ENCODE results near the gene KCNH1. TPM values are rescaled to one million over a fixed set of nuclear protein-coding genes. Genes with fewer than 3 reads are reported as not detected.

The KCNH1 gene
- polyA plus RNA-seq, 1 experiment, result 3.5 TPM

- Histone ChIP-seq H3K4me3 (ENCODE audit: low read depth, low read length) (no peak overlapping the region), H3K36me3 (ENCODE audit: control insufficient read depth, insufficient read depth, low read length) (no peaks in the 10 kb centered on the region), H3K27me3 (ENCODE audit: control insufficient read depth, insufficient read depth, low read length) (no peaks in the 10 kb centered on the region)
- CTCF ChIA-PET, result interaction anchor here (0.6 kb wide), 1 partner anchor 241 kb away, joined by 3 read pairs; no protein-coding TSS in a partner anchor
- no peak for DNase-seq (ENCODE audit: low read depth)
- TF ChIP-seq CTCF (IDR thresholded peaks at IDR 0.05; ENCODE audit: insufficient read depth, low read depth, low read length), result no peak
- POLR2A ChIA-PET, result no interaction called here
These were observed 424.2 kb downstream of the KCNH1 start for GRCh38 chr1:210709701-210710100.

- no peaks in the 10 kb centered on the region for H3K27me3 ChIP-seq (ENCODE audit: control insufficient read depth, insufficient read depth, low read length)
- H3K36me3 ChIP-seq (ENCODE audit: control insufficient read depth, insufficient read depth, low read length), result no peaks in the 10 kb centered on the region
- DNase-seq (ENCODE audit: low read depth), result no peak
- CTCF ChIA-PET, result no interaction called here
- no peak for TF ChIP-seq CTCF (IDR thresholded peaks at IDR 0.05; ENCODE audit: insufficient read depth, low read depth, low read length)
- no peak overlapping the region for H3K4me3 ChIP-seq (ENCODE audit: low read depth, low read length)
- POLR2A ChIA-PET, result no interaction called here
These were observed 426.4 kb downstream of the KCNH1 start for GRCh38 chr1:210707300-210708240.

- TF ChIP-seq CTCF (IDR thresholded peaks at IDR 0.05; ENCODE audit: insufficient read depth, low read depth, low read length), result no peak
- POLR2A ChIA-PET, result no interaction called here
- no peak for DNase-seq (ENCODE audit: low read depth)
- CTCF ChIA-PET, result no interaction called here
- Histone ChIP-seq H3K4me3 (ENCODE audit: low read depth, low read length) (no peak overlapping the region), H3K27me3 (ENCODE audit: control insufficient read depth, insufficient read depth, low read length) (no peaks in the 10 kb centered on the region), H3K36me3 (ENCODE audit: control insufficient read depth, insufficient read depth, low read length) (no peaks in the 10 kb centered on the region)
These were observed 427.7 kb downstream of the KCNH1 start for GRCh38 chr1:210706246-210706645.

GRCh38 chr1:210705086-210705485 is 428.9 kb downstream of the KCNH1 start:
- Histone ChIP-seq H3K27me3 (ENCODE audit: control insufficient read depth, insufficient read depth, low read length) (no peaks in the 10 kb centered on the region), H3K4me3 (ENCODE audit: low read depth, low read length) (no peak overlapping the region), H3K36me3 (ENCODE audit: control insufficient read depth, insufficient read depth, low read length) (no peaks in the 10 kb centered on the region)
- no peak for DNase-seq (ENCODE audit: low read depth)
- ChIA-PET POLR2A (no interaction called here), CTCF (no interaction called here)
- no peak for TF ChIP-seq CTCF (IDR thresholded peaks at IDR 0.05; ENCODE audit: insufficient read depth, low read depth, low read length)

- TF ChIP-seq CTCF (IDR thresholded peaks at IDR 0.05; ENCODE audit: insufficient read depth, low read depth, low read length), result no peak
- ChIA-PET POLR2A (no interaction called here), CTCF (no interaction called here)
- Histone ChIP-seq H3K27me3 (ENCODE audit: control insufficient read depth, insufficient read depth, low read length) (no peaks in the 10 kb centered on the region), H3K36me3 (ENCODE audit: control insufficient read depth, insufficient read depth, low read length) (no peaks in the 10 kb centered on the region), H3K4me3 (ENCODE audit: low read depth, low read length) (no peak overlapping the region)
- no peak for DNase-seq (ENCODE audit: low read depth)
These were observed 430.4 kb downstream of the KCNH1 start for GRCh38 chr1:210703593-210703992.

Data from BJ (cell line).